GM19395 (cell line): ENCODE results near the gene ZNF30.
"Not testable (repeated sequence)": the region's sequence is repeated elsewhere in the genome, so short reads cannot be mapped to it uniquely, and the experiment has no call there.

Experiments used
- ATAC-seq: cut with Tn5 transposase; IDR thresholded peaks from one replicate; pipeline ENCODE4 v1.9.1; 2021; ENCODE audit warnings: mild to moderate bottlenecking, moderate library complexity; ENCODE audit not compliant: unreplicated experiment

ZNF30 gene

DNA sequence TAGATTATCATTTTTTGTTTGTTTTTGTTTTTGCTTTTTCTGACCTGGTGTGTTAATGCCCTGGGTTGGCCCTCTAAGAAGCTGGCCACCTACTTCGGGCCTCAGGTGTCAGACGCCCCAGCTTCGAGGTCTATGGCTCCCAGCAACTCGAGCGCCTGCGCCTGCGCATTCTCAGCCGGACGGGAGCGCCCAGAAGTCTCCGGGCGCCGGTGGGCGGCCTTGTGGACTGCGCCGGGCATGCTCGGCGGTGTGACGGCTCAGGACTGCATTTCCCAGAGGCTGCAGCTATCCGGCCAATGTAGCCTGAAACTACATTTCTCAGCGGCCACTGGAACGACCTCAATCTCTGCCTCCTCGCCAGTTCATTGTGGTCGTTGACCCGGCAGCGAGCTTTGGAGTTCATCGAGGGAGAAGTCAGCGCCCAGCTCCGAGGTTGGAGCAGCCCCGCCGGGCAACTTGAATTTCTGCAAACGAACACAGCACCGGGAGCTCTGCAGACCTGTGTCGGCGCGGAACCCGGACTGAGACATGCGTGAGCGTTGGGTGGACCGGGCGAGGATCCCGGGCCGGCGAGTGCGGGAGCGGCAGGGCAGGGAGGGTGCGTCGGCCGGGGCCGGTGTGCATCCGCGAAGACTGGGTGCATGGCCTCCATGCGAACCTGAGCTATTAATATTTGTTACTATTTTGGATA lies at the start of gene ZNF30:
ZNF30 (plus strand) TSS at position 219 of the 691 bp plus-strand sequence. CDS start 3,045 bp downstream, outside the sequence.
- ATAC-seq = peak; percentile 95

DNA sequence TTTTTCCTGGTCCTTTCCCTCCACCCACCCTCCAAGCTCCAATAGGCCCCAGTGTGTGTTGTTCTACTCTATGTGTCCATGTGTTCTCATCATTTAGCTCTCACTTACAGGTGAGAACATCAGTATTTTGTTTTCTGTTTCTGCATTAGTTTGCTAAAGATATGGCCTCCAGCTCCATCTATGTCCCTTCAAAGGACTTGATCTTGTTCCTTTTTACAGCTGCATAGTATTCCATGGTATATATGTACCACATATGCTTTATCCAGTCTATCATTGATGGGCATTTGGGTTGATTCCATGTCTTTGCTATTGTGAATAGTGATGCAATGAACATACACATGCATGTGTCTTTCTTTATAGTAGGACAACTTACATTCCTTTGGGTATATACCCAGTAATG lies 47.1 kb upstream of the ZNF30 start:
- ATAC-seq = no peak

GRCh38 chr19:34880034-34880433 lies 46.7 kb upstream of the ZNF30 start:
- ATAC-seq = no peak

DNA sequence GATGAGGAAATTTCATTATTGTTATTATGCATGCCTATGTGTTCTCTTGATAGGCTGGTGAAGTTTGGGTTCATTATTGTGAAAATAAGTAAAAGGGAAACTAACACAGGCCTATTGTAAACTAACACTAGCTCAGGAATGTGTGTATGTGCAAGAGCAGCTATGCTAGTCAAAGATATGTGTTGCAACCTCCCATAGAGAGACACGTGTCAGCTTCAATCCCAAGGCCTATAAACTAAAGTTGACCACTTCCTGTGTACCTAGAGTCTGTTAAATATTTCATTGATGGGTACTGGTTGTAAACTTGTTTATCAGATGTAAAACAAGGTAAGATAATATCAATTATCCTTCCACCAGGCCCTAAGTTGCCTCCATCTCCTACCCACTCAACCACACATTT lies 44.7 kb upstream of the ZNF30 start:
- no peak for ATAC-seq

DNA sequence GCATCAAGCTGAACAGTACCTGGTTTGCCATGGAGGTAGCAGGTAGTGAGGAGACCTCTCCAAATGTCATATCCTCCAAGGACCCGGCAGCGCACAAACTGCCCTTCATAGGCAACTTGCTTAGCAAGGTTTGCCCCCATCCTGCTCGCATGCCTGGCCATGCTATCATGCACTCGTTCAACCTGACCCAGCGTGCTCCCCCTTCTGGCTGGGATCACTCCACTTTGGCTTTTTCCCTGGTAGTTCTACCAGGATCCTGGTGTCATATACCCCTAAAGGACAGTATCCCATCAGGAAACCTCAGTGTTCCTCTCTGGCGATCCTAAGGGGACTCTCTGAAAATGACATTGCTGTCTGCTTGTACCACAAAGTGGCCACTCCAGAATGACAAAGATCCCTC lies 38.6 kb upstream of the ZNF30 start:
- no peak for ATAC-seq

DNA sequence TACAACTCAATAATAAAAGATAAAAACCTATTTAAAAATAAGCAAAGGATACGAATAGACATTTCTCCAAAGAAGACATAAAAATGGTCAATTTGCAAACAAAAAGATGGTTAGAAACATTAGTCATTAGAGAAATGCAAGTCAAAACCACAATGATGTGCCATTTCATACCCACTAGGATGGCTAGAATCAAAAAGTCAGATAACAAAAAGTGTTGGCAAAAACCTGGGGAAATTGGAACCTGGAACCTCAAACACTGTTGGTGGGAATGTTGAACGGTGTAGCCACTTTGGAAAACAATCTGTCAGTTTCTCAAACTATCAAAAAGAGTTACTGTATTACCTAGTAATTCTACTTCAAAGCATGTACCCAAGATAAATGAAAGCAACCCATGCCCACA lies 26.5 kb upstream of the ZNF30 start:
- ATAC-seq = no peak

- ATAC-seq = no peak
Measured at GRCh38 chr19:34904664-34905527, 21.8 kb upstream of the ZNF30 start.

- no peak for ATAC-seq
Measured at GRCh38 chr19:34910770-34911169, 15.9 kb upstream of the ZNF30 start.

- ATAC-seq = not testable (repeated sequence)
Measured at GRCh38 chr19:34917144-34917543, 9.6 kb upstream of the ZNF30 start.

- no peak for ATAC-seq
Measured at GRCh38 chr19:34918190-34918589, 8.5 kb upstream of the ZNF30 start.

GRCh38 chr19:34920090-34920786 lies 6.5 kb upstream of the ZNF30 start:
- not testable (repeated sequence) for ATAC-seq

DNA sequence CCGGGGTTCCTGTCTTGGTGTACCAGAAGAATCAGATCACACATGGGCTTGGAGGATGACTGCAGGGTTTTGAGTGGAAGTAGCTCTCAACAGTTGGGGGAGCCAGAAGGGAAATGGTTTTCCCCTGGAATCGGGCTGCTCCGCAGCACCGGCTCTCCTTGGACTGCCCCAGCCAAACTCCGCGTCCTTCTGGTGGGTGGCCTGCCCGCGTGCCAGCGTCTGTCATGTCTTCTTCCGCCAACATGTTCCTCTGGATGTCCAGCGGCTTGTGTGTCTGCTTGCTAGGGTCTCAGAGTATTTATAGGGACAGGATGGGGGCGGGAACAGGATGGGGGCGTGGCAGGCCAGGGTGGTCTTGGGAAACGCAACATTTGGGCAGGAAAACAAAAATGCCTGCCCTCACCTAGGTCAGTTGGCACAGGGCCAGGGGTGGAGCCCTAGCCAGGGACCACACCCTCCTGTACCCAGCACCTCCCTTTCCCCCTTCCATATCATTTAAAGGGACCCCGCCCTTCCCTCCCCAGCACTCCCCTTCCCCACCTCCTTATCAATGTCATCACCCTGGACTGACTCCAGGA lies 1.3 kb upstream of the ZNF30 start:
- ATAC-seq = no peak

GRCh38 chr19:34926361-34926684 lies 380 bp upstream of the ZNF30 start:
- ATAC-seq = no peak

- ATAC-seq = no peak
Measured at GRCh38 chr19:34932494-34932893, 5.8 kb downstream of the ZNF30 start.

GRCh38 chr19:34936184-34936583 lies 9.5 kb downstream of the ZNF30 start:
- ATAC-seq = no peak

DNA sequence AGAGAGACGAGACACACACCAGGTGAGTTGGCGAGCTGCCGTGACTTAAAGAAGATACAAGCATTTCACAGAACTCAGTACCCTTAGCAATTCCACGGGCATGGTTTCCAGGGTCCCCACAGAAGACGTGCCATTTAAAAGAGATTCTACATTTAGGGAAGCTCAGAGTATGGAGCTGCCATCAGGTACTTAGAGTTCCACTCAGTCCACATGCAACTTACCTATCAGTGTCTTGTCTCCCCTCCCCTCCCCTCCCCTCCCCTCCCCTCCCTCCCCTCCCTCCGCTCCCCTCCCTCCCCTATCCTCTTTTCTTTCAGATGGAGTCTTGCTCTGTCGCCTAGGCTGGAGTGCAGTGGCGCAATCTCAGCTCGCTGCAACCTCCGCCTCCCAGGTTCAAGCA lies 12.2 kb downstream of the ZNF30 start:
- ATAC-seq = no peak

DNA sequence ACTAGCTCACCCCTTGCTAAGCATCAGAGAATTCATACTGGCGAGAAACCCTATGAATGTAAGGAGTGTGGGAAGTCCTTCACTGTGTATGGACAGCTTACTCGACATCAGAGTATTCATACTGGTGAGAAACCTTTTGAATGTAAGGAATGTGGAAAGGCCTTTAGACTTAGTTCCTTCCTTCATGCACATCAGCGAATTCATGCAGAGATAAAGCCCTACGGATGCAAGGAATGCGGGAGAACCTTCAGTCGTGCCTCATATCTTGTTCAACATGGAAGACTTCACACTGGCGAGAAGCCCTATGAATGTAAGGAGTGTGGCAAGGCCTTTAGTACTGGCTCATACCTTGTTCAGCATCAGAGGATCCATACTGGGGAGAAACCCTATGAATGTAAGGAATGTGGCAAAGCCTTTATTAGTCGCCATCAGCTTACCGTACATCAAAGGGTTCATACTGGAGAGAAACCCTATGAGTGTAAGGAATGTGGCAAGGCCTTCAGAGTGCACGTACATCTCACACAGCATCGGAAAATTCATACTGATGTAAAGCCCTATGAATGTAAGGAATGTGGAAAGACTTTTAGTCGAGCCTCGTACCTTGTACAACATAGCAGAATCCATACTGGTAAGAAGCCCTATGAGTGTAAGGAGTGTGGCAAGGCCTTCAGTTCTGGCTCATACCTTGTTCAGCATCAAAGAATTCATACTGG lies 17.3 kb downstream of the ZNF30 start:
- ATAC-seq = no peak

DNA sequence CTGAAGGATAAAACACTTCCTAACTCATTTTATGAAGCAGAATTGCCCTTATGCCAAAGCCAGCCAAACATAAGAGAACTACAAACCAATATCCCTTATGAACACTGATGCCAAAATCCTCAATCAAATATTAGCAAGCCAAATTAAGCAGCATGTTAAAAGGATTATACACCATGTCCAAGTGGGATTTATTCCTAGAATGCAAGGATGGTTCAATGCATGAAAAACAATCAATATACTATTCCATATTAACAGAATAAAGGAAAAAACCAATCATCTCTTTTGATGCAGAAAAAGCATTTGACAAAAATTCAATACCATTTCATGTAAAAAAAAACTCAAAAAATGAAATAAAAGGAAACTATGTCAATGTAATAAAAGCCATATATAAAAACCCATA lies 26.4 kb downstream of the ZNF30 start:
- no peak for ATAC-seq

- no peak for ATAC-seq
Measured at GRCh38 chr19:34957830-34958751, 31.4 kb downstream of the ZNF30 start.

GRCh38 chr19:34959021-34959420 lies 32.3 kb downstream of the ZNF30 start:
- no peak for ATAC-seq
